HG03039 (cell line): ENCODE measurements around the gene NWD2.

ENCODE experiments used
- ATAC-seq: cut with Tn5 transposase; IDR thresholded peaks from one replicate; pipeline ENCODE4 v1.9.1; 2021; ENCODE audit warnings: mild to moderate bottlenecking, moderate library complexity; ENCODE audit not compliant: unreplicated experiment

NWD2 gene

DNA sequence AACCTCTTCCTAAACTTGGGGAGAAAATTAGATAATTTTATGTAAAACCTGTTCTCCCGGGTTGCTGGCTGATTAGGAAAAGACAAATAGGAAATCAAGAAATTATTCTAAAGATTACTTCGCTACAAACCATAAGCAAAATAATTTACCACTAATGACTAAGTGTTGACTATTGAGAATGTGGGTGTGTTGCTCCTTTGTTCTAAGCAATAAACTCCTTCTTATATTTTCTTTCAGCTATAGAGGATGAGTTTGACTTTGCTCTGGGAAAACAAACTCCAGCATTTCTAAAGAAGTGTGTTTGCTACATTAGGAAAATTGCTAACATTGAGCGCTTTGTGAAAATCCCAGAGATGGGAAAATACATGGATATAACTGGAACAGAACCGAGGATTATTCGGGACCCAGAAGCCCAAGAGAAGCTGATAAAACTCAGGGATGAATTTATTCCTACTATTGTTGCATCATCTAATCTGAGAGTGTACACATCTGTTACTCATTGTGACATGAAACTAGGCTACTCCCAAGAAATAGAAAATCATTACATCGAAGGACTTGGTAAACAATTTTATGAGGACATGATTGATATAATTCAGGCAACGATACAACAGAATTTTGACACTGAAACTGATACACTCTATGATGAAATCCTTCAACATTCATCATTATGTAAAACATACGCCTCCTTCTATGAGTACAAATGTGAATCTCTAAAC is 194.2 kb downstream of the NWD2 start:
- no peak for ATAC-seq

GRCh38 chr4:37439809-37440474 is 195.4 kb downstream of the NWD2 start:
- no peak for ATAC-seq

GRCh38 chr4:37440501-37440900 is 196.0 kb downstream of the NWD2 start:
- ATAC-seq, result no peak

GRCh38 chr4:37441231-37442061 is 196.9 kb downstream of the NWD2 start:
- ATAC-seq, result no peak

- no peak for ATAC-seq
Observed at GRCh38 chr4:37442062-37442323, 197.4 kb downstream of the NWD2 start.

GRCh38 chr4:37443137-37443536 is 198.6 kb downstream of the NWD2 start:
- ATAC-seq, result no peak

DNA sequence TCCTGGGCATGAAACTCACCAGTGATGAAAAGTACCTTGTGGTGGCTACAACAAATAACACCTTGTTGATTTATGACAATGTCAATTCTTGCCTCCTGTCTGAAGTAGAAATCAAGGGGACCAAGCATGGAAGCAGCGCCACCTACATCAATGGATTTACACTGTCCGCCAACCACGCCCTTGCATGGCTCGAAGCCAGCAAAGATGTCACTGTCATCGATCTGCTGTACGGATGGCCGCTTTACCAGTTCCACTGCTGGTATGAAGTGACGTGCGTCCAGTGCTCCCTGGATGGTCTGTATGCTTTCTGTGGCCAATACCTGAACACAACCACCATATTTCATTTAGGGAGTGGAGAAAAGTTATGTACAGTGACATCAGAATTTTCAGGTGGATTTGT is 200.5 kb downstream of the NWD2 start:
- no peak for ATAC-seq

DNA sequence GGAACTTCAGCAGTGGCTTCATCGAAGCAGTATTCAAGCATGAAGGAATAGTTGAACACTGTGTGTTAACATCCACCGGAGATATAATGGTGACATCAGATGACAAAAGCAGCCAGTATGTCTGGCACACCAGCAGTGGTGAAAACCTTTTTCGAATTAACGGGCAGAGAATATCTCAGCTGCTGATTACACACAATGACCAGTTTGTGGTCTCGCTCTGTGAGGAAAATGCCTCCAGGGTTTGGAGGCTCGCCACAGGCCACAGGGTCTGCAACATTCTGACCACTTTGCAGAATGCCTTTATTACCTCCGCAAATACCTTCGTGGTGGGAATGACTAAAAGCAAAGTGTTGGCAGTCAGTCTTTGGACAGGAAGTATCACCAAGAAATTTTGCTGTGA is 201.5 kb downstream of the NWD2 start:
- ATAC-seq, result no peak

- ATAC-seq, result no peak
Observed at GRCh38 chr4:37447886-37448285, 203.3 kb downstream of the NWD2 start.

GRCh38 chr4:37450309-37450708 is 205.8 kb downstream of the NWD2 start:
- ATAC-seq, result no peak

DNA sequence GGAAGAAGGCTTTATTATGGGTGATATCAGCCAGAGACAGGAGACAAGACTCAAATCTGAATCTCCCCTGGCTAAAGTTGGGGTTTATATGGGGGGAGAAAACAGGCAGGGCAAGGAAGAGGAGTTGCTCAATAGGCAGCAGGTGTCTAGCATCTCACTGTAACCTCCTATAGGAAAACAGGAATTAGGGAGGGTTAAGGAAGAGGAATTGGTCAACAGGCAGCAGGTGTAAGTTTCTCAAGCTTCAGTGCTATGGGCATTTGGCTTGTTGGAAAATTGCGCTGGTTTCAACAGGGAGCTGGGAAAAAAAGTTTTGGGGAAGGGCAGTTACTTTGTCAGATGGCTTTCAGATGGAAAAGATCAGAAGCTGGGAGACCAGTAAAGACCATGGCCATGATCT is 206.4 kb downstream of the NWD2 start:
- ATAC-seq, result no peak

DNA sequence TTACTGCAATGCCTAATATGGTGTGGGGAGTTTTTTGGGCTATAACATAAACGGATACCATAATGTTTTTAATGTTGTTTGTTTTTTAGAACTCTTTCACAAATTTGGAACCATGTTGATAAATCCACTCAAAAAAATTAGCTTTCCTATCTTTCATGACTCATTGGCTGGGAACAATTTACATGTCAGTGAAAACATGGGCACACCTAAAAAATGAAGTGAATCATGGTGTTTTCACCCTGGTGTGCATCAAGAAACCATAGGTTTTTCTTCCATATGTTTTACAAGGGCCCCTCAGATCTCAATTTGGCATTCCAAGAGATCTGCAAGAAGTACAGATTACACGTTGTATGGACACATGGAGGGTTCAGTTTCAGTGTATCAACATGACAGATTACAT is 207.1 kb downstream of the NWD2 start:
- no peak for ATAC-seq

DNA sequence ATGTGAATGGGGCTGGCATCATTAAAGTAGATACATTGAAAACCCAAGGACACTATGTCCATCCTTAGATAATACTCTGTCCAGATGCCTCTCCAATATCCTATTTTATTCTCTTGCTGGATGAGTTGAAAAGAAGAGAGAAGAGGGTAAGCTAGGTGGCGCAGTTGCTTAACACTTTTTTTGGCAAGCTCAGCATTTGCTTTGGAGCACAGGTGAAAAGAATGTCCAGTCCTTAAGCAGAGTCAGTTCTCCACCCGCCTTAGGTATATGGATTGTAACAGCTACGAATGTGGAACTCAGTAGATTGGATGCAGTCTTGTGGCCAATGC is 208.4 kb downstream of the NWD2 start:
- ATAC-seq, result no peak

- peak; percentile 85 for ATAC-seq
Observed at GRCh38 chr4:37453281-37453998, 208.9 kb downstream of the NWD2 start.

DNA sequence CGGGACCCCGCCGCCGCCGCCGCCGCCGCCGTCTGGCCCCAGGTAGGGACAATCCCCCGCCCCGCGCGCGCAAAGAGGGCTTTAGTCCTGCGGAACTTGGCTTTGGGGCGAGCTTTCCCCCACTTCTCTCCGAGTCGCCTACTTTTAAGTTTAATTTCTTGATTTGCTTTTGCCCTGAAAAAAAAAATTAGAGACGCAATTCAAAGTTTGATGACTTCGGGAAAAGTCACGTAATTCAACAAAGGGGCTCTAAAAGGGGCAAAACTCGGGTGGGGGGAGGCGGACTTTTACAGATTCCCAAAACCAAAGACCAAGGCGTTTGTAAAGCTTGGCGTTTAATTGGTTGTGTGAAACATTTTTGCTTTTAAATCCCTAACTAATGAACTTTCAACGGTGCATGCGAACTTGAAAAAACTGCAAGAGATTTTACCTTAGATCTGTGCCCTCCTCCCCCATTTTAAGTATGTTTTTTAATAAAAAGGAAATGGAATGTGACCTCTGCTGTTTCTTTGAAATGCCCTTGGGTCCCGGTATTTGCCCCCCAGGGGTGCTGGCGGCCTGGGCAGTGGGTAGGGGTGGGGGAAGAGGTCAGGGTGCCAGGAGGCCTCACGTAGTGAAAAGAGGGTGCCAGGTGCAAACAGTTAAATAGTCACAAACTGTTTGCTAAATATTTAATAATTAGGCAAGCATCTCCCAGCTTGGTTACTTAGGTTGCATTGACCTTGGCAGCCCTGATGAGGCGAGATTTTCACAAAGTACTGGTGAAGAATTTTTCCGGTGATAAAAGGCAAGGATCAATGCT is 209.7 kb downstream of the NWD2 start:
- ATAC-seq, result no peak

GRCh38 chr4:37455301-37456131 is 211.0 kb downstream of the NWD2 start:
- no peak for ATAC-seq

GRCh38 chr4:37461801-37462200 is 217.3 kb downstream of the NWD2 start:
- no peak for ATAC-seq

DNA sequence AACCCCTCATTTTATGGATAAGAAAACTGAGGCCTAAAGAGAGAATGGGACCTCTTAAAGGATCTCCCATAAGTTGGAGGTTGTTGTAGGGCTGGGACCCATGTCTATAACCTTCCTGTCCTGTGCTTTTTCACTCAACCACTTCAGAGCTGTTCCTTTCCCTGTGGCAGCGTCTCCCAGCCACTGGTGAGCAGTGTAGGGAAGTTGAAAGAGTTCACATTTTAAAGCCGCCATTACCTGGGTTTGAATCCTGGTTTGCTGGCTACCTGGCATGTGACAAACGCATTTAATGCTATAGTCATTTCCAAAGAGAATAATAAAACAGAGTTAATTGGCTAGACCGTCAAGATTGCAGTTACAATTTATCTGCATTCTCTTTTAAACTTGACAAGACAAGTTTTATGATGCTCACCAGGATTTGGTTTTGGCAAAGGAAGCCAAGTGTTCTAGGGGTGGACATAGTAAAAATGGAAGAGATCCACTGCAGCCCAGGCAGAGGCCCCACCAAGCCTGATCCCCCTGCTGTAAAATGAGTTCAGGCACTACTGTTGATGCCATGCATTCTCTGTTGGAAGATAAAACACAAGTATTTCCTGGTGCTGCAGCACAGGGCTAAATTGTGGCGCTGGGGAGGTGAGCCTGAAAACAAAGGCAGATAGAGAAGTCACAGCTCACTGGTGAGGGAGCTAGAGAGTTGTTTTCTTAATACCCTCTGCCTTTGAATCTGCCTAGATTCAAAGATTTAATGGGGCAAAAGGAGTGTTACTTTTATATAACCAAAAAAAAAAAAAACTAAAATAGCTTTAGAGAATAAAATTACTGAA is 218.7 kb downstream of the NWD2 start:
- ATAC-seq, result no peak
